GM12874 (cell line): Measurements from ENCODE around the gene RAD54L.

Experiments
- CTCF ChIP-seq: IDR thresholded peaks from 2 replicates; pipeline ENCODE4 v1.5.1; 2011; ENCODE audit warnings: low read depth, mild to moderate bottlenecking, control low read depth, low read length, moderate library complexity; ENCODE audit not compliant: insufficient read depth

Gene RAD54L

DNA sequence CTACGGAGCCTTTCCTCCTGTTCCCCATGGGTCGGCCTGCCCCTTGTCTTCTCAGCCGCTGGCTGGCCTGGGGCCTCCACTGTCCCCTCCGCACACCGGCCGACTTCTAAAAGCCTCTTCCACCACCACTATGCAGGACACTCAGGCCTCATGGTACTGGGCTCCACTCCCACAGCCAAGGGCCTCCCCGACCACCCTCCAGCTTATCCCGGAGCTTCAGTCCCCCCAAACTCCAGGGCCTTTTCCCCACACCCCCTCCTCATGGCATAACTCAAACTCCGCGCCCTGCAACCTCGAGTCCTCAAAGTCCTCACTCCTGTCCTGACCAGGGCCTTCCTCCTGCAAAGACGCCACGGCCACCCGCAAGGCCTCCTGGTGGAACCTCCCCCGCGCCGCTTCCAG, 53.8 kb downstream of the RAD54L start:
- TF ChIP-seq CTCF = no peak

GRCh38 chr1:46301808-46302640, 54.5 kb downstream of the RAD54L start:
- TF ChIP-seq CTCF = peak; percentile 70

GRCh38 chr1:46302641-46303037, 55.1 kb downstream of the RAD54L start:
- TF ChIP-seq CTCF = no peak

DNA sequence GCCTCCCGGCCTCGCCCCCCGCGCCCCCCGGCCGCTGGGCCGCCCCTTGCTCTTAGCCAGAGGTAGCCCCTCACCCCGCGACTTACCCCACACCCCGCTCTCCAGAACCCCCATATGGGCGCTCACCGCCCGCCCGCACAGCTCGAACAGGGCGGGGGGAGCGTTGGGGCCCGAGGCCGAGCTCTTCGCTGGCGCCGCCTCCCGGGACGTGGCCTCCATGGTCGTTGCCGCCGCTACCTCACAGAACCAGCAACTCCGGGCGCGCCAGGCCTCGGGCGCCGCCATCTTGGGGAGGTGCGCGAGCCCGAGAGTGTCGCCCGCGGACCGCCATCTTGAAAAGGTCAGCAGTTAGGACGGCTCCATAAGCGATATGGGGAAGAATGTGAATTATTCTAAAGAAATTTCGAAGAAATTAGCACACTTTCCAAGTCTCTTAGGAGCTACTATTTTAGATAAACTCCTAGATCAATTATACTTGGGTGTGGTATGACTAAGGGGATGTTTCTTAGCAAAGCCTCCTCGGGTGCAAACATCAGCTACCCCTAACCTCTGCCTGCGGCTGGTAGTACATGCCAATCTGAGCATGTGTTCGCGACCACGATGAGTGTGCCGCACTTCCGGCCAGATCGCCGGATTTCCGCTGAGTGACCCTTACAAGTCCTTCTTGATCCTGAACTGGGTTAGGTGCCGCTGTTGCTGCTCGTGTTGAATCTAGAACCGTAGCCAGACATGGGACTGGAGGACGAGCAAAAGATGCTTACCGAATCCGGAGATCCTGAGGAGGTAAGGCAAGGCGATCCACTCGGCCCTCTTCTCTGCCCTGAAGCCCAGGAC, 55.7 kb downstream of the RAD54L start, which contains the start of the genes LRRC41 and UQCRH:
Gene LRRC41 (minus strand): TSS at position 579 of the 834 bp plus-strand sequence. CDS start 294 bp downstream, at position 285.
Gene UQCRH (plus strand): TSS at position 661 of the 834 bp plus-strand sequence. CDS start 69 bp downstream, at position 730.
- no peak for TF ChIP-seq CTCF

DNA sequence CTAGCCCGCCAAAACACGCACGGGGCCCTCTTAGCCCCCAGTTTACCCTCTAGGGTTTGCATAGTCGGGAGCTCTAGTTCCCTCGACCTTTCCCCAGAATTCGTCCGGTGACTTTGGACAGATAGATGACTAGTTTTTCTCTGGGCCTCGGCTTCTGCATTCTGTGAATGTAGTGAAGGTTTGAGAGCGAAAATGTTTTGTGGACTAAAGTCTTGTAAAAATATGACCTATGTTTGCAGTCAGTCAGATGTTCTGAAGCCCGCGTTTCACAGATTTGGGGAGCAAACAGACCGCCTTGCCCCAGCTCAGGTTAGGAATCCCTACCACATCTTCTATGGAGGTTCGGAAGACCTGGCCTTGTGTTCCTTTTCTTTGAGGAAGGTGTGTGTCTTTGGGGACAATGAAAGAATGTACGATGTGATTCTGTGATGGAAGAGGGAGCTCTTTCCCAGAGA, 56.3 kb downstream of the RAD54L start:
- TF ChIP-seq CTCF = no peak

- no peak for TF ChIP-seq CTCF
Observed at GRCh38 chr1:46306159-46306530, 58.6 kb downstream of the RAD54L start.

DNA sequence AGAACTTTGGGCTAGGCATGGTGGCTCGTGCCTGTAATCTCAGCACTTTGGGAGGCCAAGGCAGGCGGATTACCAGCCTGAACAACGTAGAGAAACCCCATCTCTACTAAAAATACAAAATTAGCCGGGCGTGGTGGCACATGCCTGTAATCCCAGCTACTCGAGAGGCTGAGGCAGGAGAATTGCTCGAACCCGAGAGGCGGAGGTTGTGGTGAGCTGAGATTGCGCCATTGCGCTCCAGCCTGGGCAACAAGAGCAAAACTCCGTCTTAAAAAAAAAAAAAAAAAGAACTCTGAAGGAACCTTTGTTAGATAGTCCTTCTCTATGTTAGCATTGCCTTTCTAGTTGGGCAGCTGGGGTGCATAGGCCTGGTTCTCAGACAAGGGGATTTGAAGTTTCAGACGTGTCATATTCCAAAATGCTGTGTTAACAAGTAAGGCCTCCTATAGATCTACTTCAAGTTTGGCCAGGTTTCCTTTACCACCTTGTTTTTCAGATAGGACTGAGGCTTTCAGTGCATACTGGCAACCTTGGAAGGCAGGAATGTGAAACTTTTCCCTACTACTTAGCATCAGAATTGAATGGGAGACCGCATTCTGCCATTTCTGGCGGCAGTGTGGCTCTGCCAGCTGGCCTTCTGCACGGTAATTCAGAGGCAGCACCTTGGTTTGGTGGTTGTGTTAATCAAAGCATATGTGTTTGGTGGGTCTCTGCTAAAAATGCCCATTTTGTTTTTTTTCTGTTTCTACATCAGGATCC, 62.0 kb downstream of the RAD54L start:
- TF ChIP-seq CTCF = no peak
